Natural killer cell (primary cell): Measurements from ENCODE around the gene ZNF579. TPM values are rescaled to one million over a fixed set of nuclear protein-coding genes. Genes with fewer than 3 reads are reported as not detected.

Experiments
- ATAC-seq, 3 donors: fragments of 150-1000 bp in 2 of 3; fragments of 200-7000 bp in 1 of 3; cut with Tn5 transposase; 1 replicate in 1 of 3; 2 replicates in 2 of 3; pipeline ENCODE4 v1.10.0; 2021; ENCODE audit warnings: mild to moderate bottlenecking in 2 of 3, moderate library complexity in 2 of 3
- DNase-seq, 2 donors: peaks; one replicate each; pipeline versions ENCODE4 v3.0.0 to v3.0.0-alpha.2; 2013 to 2021; ENCODE audit warnings: mixed read lengths in 1 of 2
- H3K27ac ChIP-seq: one replicate; pipeline ENCODE4 v1.5.1; 2013; ENCODE audit warnings: mild to moderate bottlenecking, low read length
- H3K27me3 ChIP-seq: one replicate; pipeline ENCODE4 v1.6.1; 2013; ENCODE audit warnings: low read length; ENCODE audit not compliant: control insufficient read depth, insufficient read depth
- H3K36me3 ChIP-seq: one replicate; pipeline ENCODE4 v1.6.1; 2013; ENCODE audit warnings: low read length; ENCODE audit not compliant: control insufficient read depth, insufficient read depth
- H3K4me1 ChIP-seq: one replicate; pipeline ENCODE4 v1.6.1; 2013; ENCODE audit warnings: low read length; ENCODE audit not compliant: control insufficient read depth, insufficient read depth
- H3K4me3 ChIP-seq: one replicate; pipeline ENCODE4 v1.5.1; 2013; ENCODE audit warnings: low read length
- H3K9me3 ChIP-seq: one replicate; pipeline ENCODE4 v1.6.1; 2013; ENCODE audit warnings: low read length; ENCODE audit not compliant: control insufficient read depth, insufficient read depth
- H3K27ac Mint-ChIP-seq, 2 donors: one replicate each; pipeline ENCODE4 v1.8.0; 2022; ENCODE audit warnings: mild to moderate bottlenecking in 2 of 2, mixed read lengths in 2 of 2, moderate library complexity in 1 of 2
- H3K27me3 Mint-ChIP-seq, 2 donors: one replicate each; pipeline ENCODE4 v1.8.0; 2022; ENCODE audit warnings: low read depth in 2 of 2, mixed read lengths in 2 of 2
- H3K36me3 Mint-ChIP-seq: one replicate; pipeline ENCODE4 v1.8.0; 2022; ENCODE audit warnings: mixed read lengths
- H3K4me1 Mint-ChIP-seq, 2 donors: one replicate each; pipeline ENCODE4 v1.8.0; 2022; ENCODE audit warnings: mixed read lengths in 2 of 2
- H3K4me3 Mint-ChIP-seq: one replicate; pipeline ENCODE4 v1.8.0; 2022; ENCODE audit warnings: mild to moderate bottlenecking, moderate library complexity, mixed read lengths
- H3K9me3 Mint-ChIP-seq, 2 donors: one replicate each; pipeline ENCODE4 v1.8.0; 2022; ENCODE audit warnings: mixed read lengths in 2 of 2
- WGBS: methylation state at CpG from one replicate; pipeline ENCODE4 v1.1.7; 2013; ENCODE audit warnings: missing lambda C conversion rate; ENCODE audit not compliant: insufficient coverage; 5-methylcytosine and 5-hydroxymethylcytosine counted together
- intact Hi-C: fragments of 100-400 bp; cut with micrococcal nuclease; formaldehyde crosslinking; loops from one replicate; pipeline ENCODE4 v1.14.2; 2022
- total RNA-seq, 4 donors: library from RNA; stranded (reverse); fragments of 120-200 nt in 1 of 4; gene quantifications; one replicate each; pipeline versions ENCODE4 v1.2.3 to v1.2.4, GENCODE V29; 2013 to 2022
- TF ChIP-seq, protein P1 (sequence below): fragments of 200-600 bp; IDR thresholded peaks from one replicate; pipeline ENCODE4 v1.8.0; 2022; ENCODE audit warnings: antibody characterized with exemption

Gene ZNF579
- total RNA-seq, 3 donors from 2014 or later (not counting 1 experiment from before 2014, with no cell fraction given): 8.3 to 11.2 (median 9.5) TPM

DNA sequence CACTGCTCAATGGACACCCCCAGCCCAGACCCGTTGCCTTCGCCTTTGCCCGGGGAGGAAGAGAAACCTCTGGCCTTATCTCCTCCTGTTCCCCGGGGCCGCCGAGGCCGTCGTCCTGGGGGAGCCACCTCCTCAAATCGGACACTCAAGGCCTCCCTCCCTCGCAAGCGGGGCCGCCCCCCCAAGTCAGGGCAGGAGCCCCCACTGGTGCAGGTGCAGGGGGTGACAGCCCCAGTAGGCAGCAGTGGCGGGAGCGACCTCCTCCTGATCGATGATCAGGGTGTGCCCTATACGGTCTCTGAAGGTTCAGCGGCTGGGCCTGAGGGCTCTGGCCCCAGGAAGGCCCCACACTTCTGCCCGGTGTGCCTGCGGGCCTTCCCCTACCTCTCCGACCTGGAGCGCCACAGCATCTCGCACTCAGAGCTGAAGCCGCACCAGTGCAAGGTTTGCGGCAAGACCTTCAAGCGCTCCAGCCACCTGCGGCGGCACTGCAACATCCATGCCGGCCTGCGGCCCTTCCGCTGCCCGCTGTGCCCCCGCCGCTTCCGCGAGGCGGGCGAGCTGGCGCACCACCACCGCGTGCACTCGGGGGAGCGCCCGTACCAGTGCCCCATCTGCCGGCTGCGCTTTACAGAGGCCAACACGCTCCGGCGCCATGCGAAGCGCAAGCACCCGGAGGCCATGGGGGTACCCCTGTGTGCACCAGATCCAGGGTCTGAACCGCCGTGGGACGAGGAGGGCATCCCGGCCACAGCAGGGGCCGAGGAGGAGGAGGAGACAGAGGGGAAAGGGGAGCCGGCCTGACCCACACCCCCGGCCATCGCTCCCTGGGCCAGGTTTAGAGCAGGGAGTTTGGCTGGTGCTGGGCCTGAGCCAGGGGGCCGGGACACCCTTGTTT, 21.7 kb upstream of the ZNF579 start:
- Histone ChIP-seq H3K4me3 (no peak overlapping the region), H3K4me1 (peaks cover 43% of the 10 kb centered on the region), H3K9me3 (no peaks in the 10 kb centered on the region), H3K36me3 (no peaks in the 10 kb centered on the region), H3K27me3 (no peaks in the 10 kb centered on the region), H3K27ac (no peak overlapping the region)
- H3K9me3 Mint-ChIP-seq: no peaks in the 10 kb centered on the region
- TF ChIP-seq, protein P1, sequence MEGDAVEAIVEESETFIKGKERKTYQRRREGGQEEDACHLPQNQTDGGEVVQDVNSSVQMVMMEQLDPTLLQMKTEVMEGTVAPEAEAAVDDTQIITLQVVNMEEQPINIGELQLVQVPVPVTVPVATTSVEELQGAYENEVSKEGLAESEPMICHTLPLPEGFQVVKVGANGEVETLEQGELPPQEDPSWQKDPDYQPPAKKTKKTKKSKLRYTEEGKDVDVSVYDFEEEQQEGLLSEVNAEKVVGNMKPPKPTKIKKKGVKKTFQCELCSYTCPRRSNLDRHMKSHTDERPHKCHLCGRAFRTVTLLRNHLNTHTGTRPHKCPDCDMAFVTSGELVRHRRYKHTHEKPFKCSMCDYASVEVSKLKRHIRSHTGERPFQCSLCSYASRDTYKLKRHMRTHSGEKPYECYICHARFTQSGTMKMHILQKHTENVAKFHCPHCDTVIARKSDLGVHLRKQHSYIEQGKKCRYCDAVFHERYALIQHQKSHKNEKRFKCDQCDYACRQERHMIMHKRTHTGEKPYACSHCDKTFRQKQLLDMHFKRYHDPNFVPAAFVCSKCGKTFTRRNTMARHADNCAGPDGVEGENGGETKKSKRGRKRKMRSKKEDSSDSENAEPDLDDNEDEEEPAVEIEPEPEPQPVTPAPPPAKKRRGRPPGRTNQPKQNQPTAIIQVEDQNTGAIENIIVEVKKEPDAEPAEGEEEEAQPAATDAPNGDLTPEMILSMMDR: no peak
- no peaks in the 10 kb centered on the region for H3K36me3 Mint-ChIP-seq
- peak overlapping the region; percentile 47 for H3K4me3 Mint-ChIP-seq
- DNase-seq (no peak), ATAC-seq (no peak)
- H3K4me1 Mint-ChIP-seq: peaks cover 46 to 63% of the 10 kb centered on the region in 2 donors
- intact Hi-C loops: no loop called here
- H3K27ac Mint-ChIP-seq: peak overlapping the region in 1 of 2 donors; percentile 99
- no peaks in the 10 kb centered on the region for H3K27me3 Mint-ChIP-seq
- WGBS: 97% methylated on average over 60 of the region's 60 CpGs

DNA sequence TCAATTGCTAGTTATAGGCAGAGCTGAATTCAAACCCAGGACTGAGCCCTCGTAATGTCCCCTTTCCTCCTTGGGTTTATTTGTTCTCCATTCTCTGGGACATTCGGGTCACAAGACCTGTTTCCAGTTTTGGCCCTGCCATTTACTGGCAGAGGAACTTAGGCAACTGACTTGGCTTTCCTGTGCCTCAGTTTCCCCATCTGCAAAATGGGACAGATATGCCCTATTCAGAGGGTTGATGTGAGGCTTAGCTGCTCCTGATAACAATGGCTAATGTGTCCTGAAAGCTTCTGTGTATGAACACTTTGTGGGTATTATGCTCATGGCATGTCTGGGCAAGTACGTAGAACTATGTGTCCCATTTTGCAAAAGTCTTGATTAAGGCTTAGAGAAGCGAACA, 20.4 kb upstream of the ZNF579 start:
- H3K4me3 ChIP-seq: peak overlapping the region; percentile 48
- H3K27ac ChIP-seq: peak overlapping the region; percentile 57
- H3K27ac Mint-ChIP-seq: peak overlapping the region; percentile 86 to 99
- peaks cover 34% of the 10 kb centered on the region for H3K4me1 ChIP-seq
- ATAC-seq (no peak), DNase-seq (no peak)
- peaks cover 4% of the 10 kb centered on the region for H3K36me3 ChIP-seq
- peaks cover 34 to 50% of the 10 kb centered on the region in 2 donors for H3K4me1 Mint-ChIP-seq
- no peaks in the 10 kb centered on the region for H3K9me3 ChIP-seq
- 82% methylated on average over 4 of the region's 4 CpGs for WGBS
- peak overlapping the region; percentile 96 for H3K4me3 Mint-ChIP-seq
- intact Hi-C loops: no loop called here
- no peaks in the 10 kb centered on the region for H3K27me3 ChIP-seq
- no peaks in the 10 kb centered on the region for H3K9me3 Mint-ChIP-seq
- H3K27me3 Mint-ChIP-seq: no peaks in the 10 kb centered on the region
- H3K36me3 Mint-ChIP-seq: no peaks in the 10 kb centered on the region
- TF ChIP-seq, protein P1: no peak

DNA sequence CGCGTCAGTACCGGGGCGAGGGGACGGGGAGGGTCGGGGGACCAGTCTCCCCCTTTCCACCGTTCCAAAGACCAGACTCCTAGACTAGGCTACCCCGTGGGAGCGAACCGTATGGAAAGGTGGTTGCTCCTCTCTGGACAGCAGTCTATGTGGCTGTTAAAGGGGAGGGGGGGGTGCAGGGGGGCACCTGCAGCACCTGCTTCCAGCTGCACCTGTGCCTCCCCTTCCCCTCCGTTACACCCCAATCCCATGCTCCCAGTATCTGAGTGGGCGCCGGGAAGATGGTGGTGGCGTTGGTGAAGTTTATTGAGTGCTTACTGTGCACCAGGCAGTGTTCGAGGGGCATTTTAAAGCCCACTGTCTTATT, 20.0 kb upstream of the ZNF579 start:
- intact Hi-C loops: no loop called here

More for the DNA sequence above, 20.0 kb upstream of the ZNF579 start:
- H3K27ac Mint-ChIP-seq: peak overlapping the region; percentile 86 to 99
- H3K36me3 Mint-ChIP-seq: no peaks in the 10 kb centered on the region
- Histone ChIP-seq H3K9me3 (no peaks in the 10 kb centered on the region), H3K36me3 (peaks cover 4% of the 10 kb centered on the region), H3K27ac (peak overlapping the region; percentile 57), H3K27me3 (no peaks in the 10 kb centered on the region), H3K4me3 (peak overlapping the region; percentile 48), H3K4me1 (peaks cover 29% of the 10 kb centered on the region)
- ATAC-seq (no peak), DNase-seq (no peak)
- H3K4me1 Mint-ChIP-seq: peaks cover 29 to 46% of the 10 kb centered on the region in 2 donors
- WGBS: 6% methylated on average over 11 of the region's 15 CpGs
- H3K9me3 Mint-ChIP-seq: no peaks in the 10 kb centered on the region
- H3K27me3 Mint-ChIP-seq: no peaks in the 10 kb centered on the region
- TF ChIP-seq, protein P1: no peak
- peak overlapping the region; percentile 96 for H3K4me3 Mint-ChIP-seq
